Fibroblast of skin of abdomen (primary cell): Measurements from ENCODE around the gene HPS5.
"Not testable (repeated sequence)": the region's sequence is repeated elsewhere in the genome, so short reads cannot be mapped to it uniquely, and the experiment has no call there.

Experiments used
- DNase-seq: peaks from one replicate; pipeline ENCODE4 v3.0.0-alpha.2; 2013

HPS5 gene

GRCh38 chr11:18269252-18269651, 52.7 kb downstream of the HPS5 start:
- not testable (repeated sequence) for DNase-seq

GRCh38 chr11:18267335-18268133, 54.4 kb downstream of the HPS5 start:
- not testable (repeated sequence) for DNase-seq

- DNase-seq: no peak
Measured at GRCh38 chr11:18265949-18266348, 56.0 kb downstream of the HPS5 start, which contains the start of gene SAA1. SAA1 (plus strand) TSS chr11:18266264; CDS start chr11:18266888, 624 bp downstream.

- DNase-seq: no peak
Measured at GRCh38 chr11:18264677-18265555, 57.0 kb downstream of the HPS5 start.

- DNase-seq: no peak
Measured at GRCh38 chr11:18264035-18264434, 57.9 kb downstream of the HPS5 start.

GRCh38 chr11:18262681-18263350, 59.1 kb downstream of the HPS5 start:
- peak; percentile 23 for DNase-seq

- no peak for DNase-seq
Measured at GRCh38 chr11:18261721-18262120, 60.2 kb downstream of the HPS5 start.

- no peak for DNase-seq
Measured at GRCh38 chr11:18259259-18259658, 62.7 kb downstream of the HPS5 start.

GRCh38 chr11:18254781-18255361, 67.1 kb downstream of the HPS5 start:
- DNase-seq: no peak

GRCh38 chr11:18253778-18254338, 68.1 kb downstream of the HPS5 start:
- DNase-seq: no peak

- DNase-seq: no peak
Measured at GRCh38 chr11:18253233-18253632, 68.7 kb downstream of the HPS5 start.

- no peak for DNase-seq
Measured at GRCh38 chr11:18248561-18248960, 73.4 kb downstream of the HPS5 start, which contains the start of gene SAA2. SAA2 (minus strand) TSS chr11:18248668; CDS start chr11:18248011, 657 bp downstream.

- not testable (repeated sequence) for DNase-seq
Measured at GRCh38 chr11:18247191-18247581, 74.8 kb downstream of the HPS5 start.

GRCh38 chr11:18246379-18247190, 75.4 kb downstream of the HPS5 start:
- DNase-seq: not testable (repeated sequence)

- DNase-seq: no peak
Measured at GRCh38 chr11:18245396-18245795, 76.5 kb downstream of the HPS5 start.

GRCh38 chr11:18243783-18244362, 78.1 kb downstream of the HPS5 start:
- peak; percentile 63 for DNase-seq

- no peak for DNase-seq
Measured at GRCh38 chr11:18239655-18240054, 82.3 kb downstream of the HPS5 start.

GRCh38 chr11:18236664-18237356, 85.1 kb downstream of the HPS5 start, which contains the start of gene SAA4:
SAA4 (minus strand) TSS chr11:18236802; CDS start chr11:18235926, 876 bp downstream.
- no peak for DNase-seq

- DNase-seq: no peak
Measured at GRCh38 chr11:18235394-18236334, 86.3 kb downstream of the HPS5 start.
